Thymus (tissue), 11 donors: Measurements from ENCODE around the gene PARS2. TPM values are rescaled to one million over a fixed set of nuclear protein-coding genes. Genes with fewer than 3 reads are reported as not detected.

Source experiments
- DNase-seq, 9 donors: peaks; one replicate each; pipeline ENCODE4 v3.0.0-alpha.2; 2013; ENCODE audit warnings: low spot score in 9 of 9, low read depth in 6 of 9, missing footprints in 1 of 9
- H3K27ac ChIP-seq, 2 donors: one replicate each; pipeline ENCODE4 v1.5.1; 2013; ENCODE audit warnings: control low read depth in 1 of 2, low read depth in 1 of 2, low read length in 1 of 2, mild to moderate bottlenecking in 1 of 2, moderate library complexity in 1 of 2
- H3K27me3 ChIP-seq, 2 donors: one replicate each; pipeline ENCODE4 v1.5.1; 2013; ENCODE audit warnings: low read length in 1 of 2; ENCODE audit not compliant: control insufficient read depth in 2 of 2, insufficient read depth in 1 of 2
- H3K36me3 ChIP-seq, 2 donors: one replicate each; pipeline ENCODE4 v1.5.1; 2013; ENCODE audit warnings: low read length in 1 of 2, mild to moderate bottlenecking in 1 of 2, moderate library complexity in 1 of 2; ENCODE audit not compliant: control insufficient read depth in 2 of 2, insufficient read depth in 2 of 2
- H3K4me1 ChIP-seq, 2 donors: one replicate each; pipeline ENCODE4 v1.5.1; 2013; ENCODE audit warnings: low read length in 2 of 2; ENCODE audit not compliant: control insufficient read depth in 2 of 2, insufficient read depth in 2 of 2
- H3K4me3 ChIP-seq, 2 donors: one replicate each; pipeline ENCODE4 v1.5.1; 2013; ENCODE audit warnings: low read length in 2 of 2, control low read depth in 1 of 2, mild to moderate bottlenecking in 1 of 2
- H3K9me3 ChIP-seq, 2 donors: one replicate each; pipeline ENCODE4 v1.5.1; 2013; ENCODE audit warnings: low read length in 1 of 2, mild to moderate bottlenecking in 1 of 2; ENCODE audit not compliant: control insufficient read depth in 2 of 2, insufficient read depth in 1 of 2
- WGBS: extraction: QIAGEN DNeasy Blood & Tissue Kit; methylation state at CpG from one replicate; pipeline ENCODE4 v1.1.7; 2013; 5-methylcytosine and 5-hydroxymethylcytosine counted together
- polyA plus RNA-seq: library from polyadenylated mRNA; stranded (reverse); fragments of 200-250 nt; gene quantifications from one replicate; pipeline ENCODE4 v1.2.3, GENCODE V29; 2013
- total RNA-seq: library from RNA; stranded (reverse); fragments of 120-200 nt; gene quantifications from one replicate; pipeline ENCODE4 v1.2.4, GENCODE V29; 2013
- donor health status: healthy.

Gene PARS2
- total and polyA plus RNA-seq, 2 donors, result 2.3 to 4.4 TPM

DNA sequence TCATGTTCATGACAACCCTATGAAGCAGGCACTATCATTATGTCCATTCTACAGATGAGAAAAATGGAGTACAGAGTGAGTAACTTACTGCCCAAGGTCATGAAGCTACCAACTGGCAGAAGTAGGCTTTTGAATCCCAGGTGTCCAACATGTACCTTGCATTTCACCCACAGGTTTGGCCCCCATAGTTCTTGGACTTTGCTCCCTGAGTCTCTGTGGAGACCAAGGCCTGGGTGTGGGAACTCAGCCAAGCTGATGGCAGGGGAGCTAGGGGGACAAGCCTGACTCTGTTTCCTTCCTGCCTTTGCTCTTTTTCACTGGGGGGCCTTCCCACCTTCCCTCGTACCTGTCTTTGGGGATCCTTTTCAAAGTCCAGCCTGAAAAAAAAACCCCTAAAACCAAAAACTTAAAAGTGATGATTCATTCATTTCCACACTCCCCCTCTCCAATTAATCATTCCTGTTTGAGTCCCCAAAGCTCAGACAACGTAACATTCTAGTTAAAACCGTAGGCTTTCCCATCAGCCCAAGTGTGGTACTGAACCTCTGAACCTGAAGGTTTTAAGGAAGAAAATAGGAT, 45.3 kb upstream of the PARS2 start:
- Histone ChIP-seq H3K27me3 (no peaks in the 10 kb centered on the region), H3K4me3 (no peak overlapping the region), H3K27ac (no peak overlapping the region), H3K36me3 (no peaks in the 10 kb centered on the region), H3K4me1 (no peaks in the 10 kb centered on the region), H3K9me3 (no peaks in the 10 kb centered on the region)
- 65% methylated on average over 3 of the region's 3 CpGs for WGBS
- no peak for DNase-seq

DNA sequence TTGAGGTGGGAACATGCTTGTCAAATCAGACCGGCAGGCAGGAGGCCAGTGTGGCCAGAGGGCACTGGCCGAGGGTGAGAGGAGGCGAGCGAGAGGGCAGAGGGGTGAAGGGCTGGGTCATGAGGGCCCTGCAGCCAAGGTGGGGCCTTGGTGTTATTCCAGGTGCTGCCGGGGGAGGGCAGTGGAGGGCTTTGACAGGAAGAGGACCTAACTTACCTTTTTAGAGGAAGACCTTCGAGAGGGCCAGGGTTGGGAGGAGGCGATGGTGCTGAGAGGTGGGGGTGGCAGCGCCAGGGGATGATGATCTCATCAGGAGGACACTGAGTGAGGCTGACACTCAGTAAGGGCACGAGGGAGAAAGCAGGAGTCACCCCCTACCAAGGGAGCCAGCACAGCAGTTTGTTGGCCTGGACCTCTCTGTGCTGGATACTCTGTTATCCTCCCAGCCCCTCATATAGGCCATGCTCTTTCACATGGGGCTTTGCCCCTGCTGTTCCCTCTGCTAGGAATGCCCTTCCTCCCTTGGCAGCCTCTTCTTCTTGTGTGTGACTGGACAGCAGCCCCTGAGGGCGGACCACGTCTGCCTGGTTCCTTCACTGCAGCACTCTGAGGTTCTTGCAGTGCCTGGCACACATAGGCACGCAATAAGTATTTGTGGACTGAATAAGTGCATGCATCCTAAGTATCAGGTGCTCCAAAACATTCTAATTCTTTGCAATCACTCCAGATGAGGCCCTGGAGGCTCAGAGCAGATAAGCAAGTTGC, 44.3 kb upstream of the PARS2 start:
- H3K4me1 ChIP-seq, result no peaks in the 10 kb centered on the region
- H3K36me3 ChIP-seq, result no peaks in the 10 kb centered on the region
- no peak for DNase-seq
- 94% methylated on average over 12 of the region's 12 CpGs for WGBS
- no peaks in the 10 kb centered on the region for H3K9me3 ChIP-seq
- peaks cover 0 to 4% of the 10 kb centered on the region in 2 donors for H3K27me3 ChIP-seq
- H3K27ac ChIP-seq, result no peak overlapping the region
- no peak overlapping the region for H3K4me3 ChIP-seq

DNA sequence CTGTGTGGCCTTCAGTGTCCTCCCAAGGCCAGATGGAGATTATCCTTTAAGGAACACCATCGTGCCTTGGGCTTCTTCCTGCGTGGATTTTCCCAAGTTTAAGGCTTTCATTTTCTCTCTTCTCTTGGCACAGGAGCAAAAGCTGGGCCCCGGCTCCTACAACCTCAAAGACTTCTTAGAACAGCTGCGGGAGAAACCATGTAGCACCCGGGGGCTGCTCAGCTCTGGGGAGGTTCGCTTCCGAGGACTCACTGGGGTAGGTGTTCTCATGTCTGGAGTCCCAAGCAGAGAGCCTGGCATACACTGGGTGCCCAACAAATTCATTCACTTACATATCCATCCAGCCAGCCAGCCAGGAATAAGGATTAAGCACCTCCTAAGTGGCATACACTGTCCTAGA, 43.4 kb upstream of the PARS2 start:
- Histone ChIP-seq H3K27ac (no peak overlapping the region), H3K4me3 (no peak overlapping the region)
- no peak for DNase-seq

GRCh38 chr1:54806931-54807611, 42.7 kb upstream of the PARS2 start:
- WGBS, result 94% methylated on average over 11 of the region's 11 CpGs
- no peak overlapping the region for H3K27ac ChIP-seq
- peaks cover 0 to 5% of the 10 kb centered on the region in 2 donors for H3K27me3 ChIP-seq
- no peak overlapping the region for H3K4me3 ChIP-seq
- no peaks in the 10 kb centered on the region for H3K9me3 ChIP-seq
- H3K4me1 ChIP-seq, result no peaks in the 10 kb centered on the region
- DNase-seq, result no peak
- no peaks in the 10 kb centered on the region for H3K36me3 ChIP-seq

More for the DNA sequence above, 43.4 kb upstream of the PARS2 start:
- 91% methylated on average over 7 of the region's 7 CpGs for WGBS
- Histone ChIP-seq H3K9me3 (no peaks in the 10 kb centered on the region), H3K4me1 (no peaks in the 10 kb centered on the region), H3K36me3 (no peaks in the 10 kb centered on the region), H3K27me3 (peaks cover 0 to 5% of the 10 kb centered on the region in 2 donors)

- WGBS, result 94% methylated on average over 35 of the region's 35 CpGs
- H3K4me3 ChIP-seq, result no peak overlapping the region
- DNase-seq, result no peak
- H3K4me1 ChIP-seq, result peaks cover 0 to 8% of the 10 kb centered on the region in 2 donors
- H3K9me3 ChIP-seq, result no peaks in the 10 kb centered on the region
- H3K36me3 ChIP-seq, result no peaks in the 10 kb centered on the region
- H3K27me3 ChIP-seq, result peaks cover 0 to 16% of the 10 kb centered on the region in 2 donors
- H3K27ac ChIP-seq, result no peak overlapping the region
Observed at GRCh38 chr1:54805981-54806381, 41.7 kb upstream of the PARS2 start.

DNA sequence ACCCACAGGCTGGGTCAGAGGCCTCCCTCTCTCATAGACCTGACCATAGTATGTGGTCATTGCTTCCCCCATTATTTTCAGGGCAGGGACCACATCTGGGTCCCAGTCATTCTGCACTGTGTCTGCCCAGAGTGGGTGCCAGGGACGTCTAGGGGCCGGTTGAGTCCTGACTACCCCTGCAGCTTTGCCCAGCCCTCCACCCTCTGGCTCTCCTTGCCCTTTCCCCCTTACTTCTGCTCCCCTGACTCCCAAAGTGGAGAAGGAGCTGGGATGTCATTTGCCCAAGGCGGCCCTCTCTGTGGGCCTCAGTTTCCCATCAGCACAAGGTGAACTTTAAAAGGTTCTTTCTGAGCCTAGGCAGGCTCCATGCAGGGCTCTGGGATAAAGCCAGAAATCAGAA, 41.1 kb upstream of the PARS2 start:
- Histone ChIP-seq H3K27ac (no peak overlapping the region), H3K4me1 (peaks cover 0 to 9% of the 10 kb centered on the region in 2 donors), H3K27me3 (peaks cover 3 to 21% of the 10 kb centered on the region in 2 donors), H3K4me3 (no peak overlapping the region), H3K36me3 (no peaks in the 10 kb centered on the region), H3K9me3 (no peaks in the 10 kb centered on the region)
- 97% methylated on average over 3 of the region's 3 CpGs for WGBS
- DNase-seq, result no peak

DNA sequence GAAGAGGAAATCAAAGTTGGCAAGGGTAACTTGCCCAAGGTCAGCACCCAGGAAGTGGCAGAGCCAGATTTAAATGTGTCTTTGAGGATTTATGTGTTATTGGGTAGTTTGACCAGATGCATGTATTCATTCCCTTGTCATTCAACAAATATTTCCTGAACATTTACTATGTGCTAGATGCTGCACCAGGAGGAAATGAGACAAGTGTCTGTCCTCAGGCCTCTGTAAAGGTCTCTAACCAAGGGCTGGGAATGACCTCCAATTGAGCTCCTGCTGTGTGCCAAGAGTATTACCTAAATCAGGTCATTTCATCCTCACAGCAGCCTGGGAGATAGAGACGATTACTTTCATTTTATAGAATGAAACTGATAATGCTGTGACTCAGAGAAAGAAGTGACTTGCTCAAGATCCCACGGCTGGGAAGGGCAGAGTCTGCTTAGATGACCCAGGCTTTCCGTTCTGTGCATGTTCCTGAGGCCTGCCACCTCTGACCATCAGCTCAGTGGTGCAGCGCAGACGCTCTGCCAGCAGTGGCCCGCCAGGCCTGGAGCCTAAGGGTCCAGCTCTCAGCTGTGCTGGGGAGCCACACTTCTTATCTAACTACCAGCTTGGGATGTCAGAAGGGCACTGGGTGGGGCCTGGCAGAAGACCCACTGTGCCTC, 40.3 kb upstream of the PARS2 start:
- 99% methylated on average over 6 of the region's 6 CpGs for WGBS
- Histone ChIP-seq H3K4me1 (peaks cover 0 to 9% of the 10 kb centered on the region in 2 donors), H3K27me3 (peaks cover 3 to 30% of the 10 kb centered on the region in 2 donors), H3K9me3 (no peaks in the 10 kb centered on the region), H3K4me3 (no peak overlapping the region), H3K36me3 (no peaks in the 10 kb centered on the region), H3K27ac (no peak overlapping the region)
- no peak for DNase-seq

DNA sequence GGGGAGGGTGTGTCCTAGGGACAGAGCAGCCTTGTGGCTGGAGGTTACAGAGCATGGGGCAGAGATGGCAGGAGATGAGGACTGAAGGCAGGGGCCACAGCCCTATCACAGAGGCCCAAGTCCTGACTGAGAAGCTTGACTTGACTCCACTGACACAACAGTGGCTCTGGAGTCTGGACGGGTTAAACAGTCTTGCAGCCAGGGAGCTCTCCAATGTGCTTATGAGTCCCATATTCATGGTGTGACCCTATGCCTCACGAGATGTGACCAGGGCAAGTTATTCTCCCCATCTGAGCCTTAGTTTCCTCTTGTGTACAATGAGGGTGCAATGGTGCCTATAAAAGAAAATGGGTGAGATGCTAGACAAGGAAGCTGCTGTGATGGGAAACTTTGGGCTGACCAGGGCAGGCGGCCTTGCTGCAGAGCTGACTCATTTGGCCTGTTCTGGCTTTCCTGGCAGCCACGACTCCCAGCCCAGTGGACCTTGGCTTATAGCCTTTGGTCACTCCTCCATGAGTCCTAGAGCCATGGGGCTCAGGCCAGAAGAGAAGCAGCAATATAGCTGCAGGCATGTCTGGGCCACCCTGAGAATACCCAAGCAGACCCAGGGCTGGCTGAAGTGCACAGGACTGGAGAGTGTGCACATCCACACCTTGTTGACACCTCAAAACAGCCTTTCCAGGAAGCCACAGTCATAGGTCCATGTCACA, 39.6 kb upstream of the PARS2 start:
- peaks cover 0 to 9% of the 10 kb centered on the region in 2 donors for H3K4me1 ChIP-seq
- no peaks in the 10 kb centered on the region for H3K9me3 ChIP-seq
- H3K27me3 ChIP-seq, result peaks cover 3 to 37% of the 10 kb centered on the region in 2 donors
- 90% methylated on average over 4 of the region's 4 CpGs for WGBS
- H3K36me3 ChIP-seq, result no peaks in the 10 kb centered on the region
- no peak overlapping the region for H3K4me3 ChIP-seq
- no peak overlapping the region for H3K27ac ChIP-seq
- DNase-seq, result no peak
